Measurements from ENCODE around the gene KRT27. TPM values are rescaled to one million over a fixed set of nuclear protein-coding genes. Genes with fewer than 3 reads are reported as not detected.
A peak's percentile ranks its signal among the peaks of the same experiment; 100 is the strongest.

KRT27 gene
- total and polyA plus RNA-seq, 10 of the 15 experiments (the other 5 are each of a cell fraction or from before 2014, with no cell fraction given): not detected

- Histone ChIP-seq H3K9ac (ENCODE audit: control insufficient read depth, insufficient read depth, low read length) (peak overlapping the region; percentile 79), H3K4me2 (ENCODE audit: control insufficient read depth, insufficient read depth) (peak overlapping the region; percentile 60), H3K9me3 (replicated peaks; ENCODE audit: control insufficient read depth, insufficient read depth, low read length) (no peaks in the 10 kb centered on the region), H3K4me3 (peak overlapping the region; percentile 78), H3K4me1 (ENCODE audit: control insufficient read depth, insufficient read depth, low read length) (peaks cover 12% of the 10 kb centered on the region), H3K27me3 (replicated peaks in 1 of 2; ENCODE audit: control insufficient read depth in 2 of 2, insufficient read depth in 2 of 2, low read length in 1 of 2) (no peaks in the 10 kb centered on the region), H4K20me1 (ENCODE audit: control insufficient read depth, insufficient read depth) (no peaks in the 10 kb centered on the region), H2AFZ (ENCODE audit: control insufficient read depth, low read depth, low read length) (peak overlapping the region; percentile 75), H3K79me2 (ENCODE audit: control insufficient read depth, insufficient read depth, low read length) (peaks cover 5% of the 10 kb centered on the region), H3K27ac (ENCODE audit: control insufficient read depth, insufficient read depth) (peak overlapping the region; percentile 76), H3K36me3 (ENCODE audit: control insufficient read depth in 2 of 2, insufficient read depth in 2 of 2, low read length in 1 of 2) (peaks cover 0 to 7% of the 10 kb centered on the region in 2 experiments; a peak in 2 of 4 replicates)
- DNase-seq (ENCODE audit: low read depth, low spot score) (no peak), FAIRE-seq (no peak), ATAC-seq (peak; percentile 91)
- ChIA-PET POLR2A (interaction anchor here (0.6 to 1.2 kb wide), 15 partner anchors 9 to 1225 kb away, joined by 3 to 7 read pairs (median 3); partner anchors contain the start of genes EIF1 and TOP2A), RAD21 (ENCODE audit: unreplicated experiment) (interaction anchor here (0.8 to 2.0 kb wide), 14 partner anchors 15 to 829 kb away, joined by 3 to 9 read pairs (median 5); partner anchors contain the start of gene SMARCE1), CTCF (interaction anchor here (0.7 to 3.5 kb wide), 11 partner anchors 11 to 848 kb away, joined by 3 to 14 read pairs (median 3); no protein-coding TSS in a partner anchor), SMC1A (ENCODE audit: uncharacterized antibody, unreplicated experiment) (interaction anchor here (0.7 to 2.6 kb wide), 7 partner anchors 12 to 258 kb away, joined by 3 to 13 read pairs (median 4); no protein-coding TSS in a partner anchor)
- intact Hi-C loops (cut with micrococcal nuclease; ENCODE audit: unreplicated experiment) (no loop called here), in situ Hi-C loops (cut with MboI) (no loop called here)
- BruUV-seq (replicated peaks): TSS peak; percentile 86
- 4% methylated on average over 71 of the region's 73 CpGs for WGBS (ENCODE audit: insufficient coverage, insufficient replicate concordance, low lambda C conversion rate, missing lambda C conversion rate)
- TF ChIP-seq RUNX3 (IDR thresholded peaks at IDR 0.05; ENCODE audit: low read length) (peak; percentile 13; the same call in 1 of the 2 replicates), POLR2A (IDR thresholded peaks at IDR 0.05; ENCODE audit: low read depth, low read length) (peak; percentile 85), ETV6 (conservative IDR thresholded peaks at IDR 0.05 in 1 of 2, IDR thresholded peaks at IDR 0.05 in 1 of 2; ENCODE audit: borderline replicate concordance in 1 of 2, low read depth in 1 of 2) (peak in 1 of 2 experiments; percentile 73; a peak in 2 of 4 replicates), MYB (IDR thresholded peaks at IDR 0.05; ENCODE audit: borderline replicate concordance, low read depth, low read length) (no peak), HDGF (IDR thresholded peaks at IDR 0.05) (no peak), EZH2 (IDR thresholded peaks at IDR 0.05; ENCODE audit: borderline replicate concordance, control insufficient read depth, low read depth, low read length) (no peak), ZNF217 (IDR thresholded peaks at IDR 0.05) (no peak), ATF7 (IDR thresholded peaks at IDR 0.05; ENCODE audit: low read depth) (peak; percentile 67), SUZ12 (IDR thresholded peaks at IDR 0.05; ENCODE audit: unreplicated experiment) (no peak), ZNF384 (IDR thresholded peaks at IDR 0.05; ENCODE audit: borderline replicate concordance, low read depth, low read length) (no peak), GABPA (IDR thresholded peaks at IDR 0.05; ENCODE audit: low read depth) (peak; percentile 82), SREBF2 (IDR thresholded peaks at IDR 0.05; ENCODE audit: low read length) (no peak), LARP7 (IDR thresholded peaks at IDR 0.05) (peak; percentile 43; the same call in 1 of the 2 replicates), POLR2AphosphoS5 (IDR thresholded peaks at IDR 0.05; ENCODE audit: low read length) (peak; percentile 60; the same call in 1 of the 2 replicates), NRF1 (conservative IDR thresholded peaks at IDR 0.05; ENCODE audit: low read depth, low read length) (no peak), GATAD2B (conservative IDR thresholded peaks at IDR 0.05; ENCODE audit: low read depth) (0 out of 2 replicates have a peak, but pooled peaks have one; percentile 39), NR2C1 (IDR thresholded peaks at IDR 0.05) (peak; percentile 92), MTA2 (IDR thresholded peaks at IDR 0.05; ENCODE audit: low read depth) (0 out of 2 replicates have a peak, but pooled peaks have one; percentile 5), RELB (IDR thresholded peaks at IDR 0.05; ENCODE audit: low read depth) (0 out of 2 replicates have a peak, but pooled peaks have one; percentile 16), RCOR1 (conservative IDR thresholded peaks at IDR 0.05; ENCODE audit: low read depth, low read length) (no peak), POU2F2 (IDR thresholded peaks at IDR 0.05; ENCODE audit: borderline replicate concordance, low read depth, low read length) (no peak)
- TF ChIP-seq, protein P1, sequence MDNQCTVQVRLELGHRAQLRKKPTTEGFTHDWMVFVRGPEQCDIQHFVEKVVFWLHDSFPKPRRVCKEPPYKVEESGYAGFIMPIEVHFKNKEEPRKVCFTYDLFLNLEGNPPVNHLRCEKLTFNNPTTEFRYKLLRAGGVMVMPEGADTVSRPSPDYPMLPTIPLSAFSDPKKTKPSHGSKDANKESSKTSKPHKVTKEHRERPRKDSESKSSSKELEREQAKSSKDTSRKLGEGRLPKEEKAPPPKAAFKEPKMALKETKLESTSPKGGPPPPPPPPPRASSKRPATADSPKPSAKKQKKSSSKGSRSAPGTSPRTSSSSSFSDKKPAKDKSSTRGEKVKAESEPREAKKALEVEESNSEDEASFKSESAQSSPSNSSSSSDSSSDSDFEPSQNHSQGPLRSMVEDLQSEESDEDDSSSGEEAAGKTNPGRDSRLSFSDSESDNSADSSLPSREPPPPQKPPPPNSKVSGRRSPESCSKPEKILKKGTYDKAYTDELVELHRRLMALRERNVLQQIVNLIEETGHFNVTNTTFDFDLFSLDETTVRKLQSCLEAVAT (IDR thresholded peaks at IDR 0.05): peak; percentile 95
Observed at GRCh38 chr17:40818733-40819527, 36.6 kb upstream of the KRT27 start.

Measured in GM12878 (cell line).